Naive B cell (primary cell): ENCODE measurements around the gene ITGB7. TPM values are rescaled to one million over a fixed set of nuclear protein-coding genes. Genes with fewer than 3 reads are reported as not detected.
"Not testable (repeated sequence)": the region's sequence is repeated elsewhere in the genome, so short reads cannot be mapped to it uniquely, and the experiment has no call there.

Experiments
- ATAC-seq, 2 donors: fragments of 150-1000 bp; cut with Tn5 transposase; 2 replicates each; pipeline ENCODE4 v1.10.0; 2021; ENCODE audit warnings: low read depth in 2 of 2, mild to moderate bottlenecking in 2 of 2, moderate library complexity in 2 of 2
- DNase-seq: peaks from one replicate; pipeline ENCODE4 v3.0.0; 2022
- H3K27ac Mint-ChIP-seq, 6 donors: one replicate each; pipeline ENCODE4 v1.8.0; 2020 to 2022; ENCODE audit warnings: mild to moderate bottlenecking in 6 of 6, mixed read lengths in 6 of 6, moderate library complexity in 5 of 6, inconsistent platforms in 2 of 6
- H3K27me3 Mint-ChIP-seq, 3 donors: one replicate each; pipeline ENCODE4 v1.8.0; 2021 to 2022; ENCODE audit warnings: mixed read lengths in 3 of 3, mild to moderate bottlenecking in 1 of 3
- H3K36me3 Mint-ChIP-seq, 2 donors: one replicate each; pipeline ENCODE4 v1.8.0; 2020 to 2022; ENCODE audit warnings: mixed read lengths in 2 of 2, inconsistent platforms in 1 of 2, mild to moderate bottlenecking in 1 of 2
- H3K4me1 Mint-ChIP-seq, 3 donors: one replicate each; pipeline ENCODE4 v1.8.0; 2020 to 2022; ENCODE audit warnings: mixed read lengths in 3 of 3, inconsistent platforms in 1 of 3, mild to moderate bottlenecking in 1 of 3, moderate library complexity in 1 of 3
- H3K4me3 Mint-ChIP-seq, 8 donors: one replicate each; pipeline ENCODE4 v1.8.0; 2020 to 2022; ENCODE audit warnings: mild to moderate bottlenecking in 8 of 8, mixed read lengths in 8 of 8, moderate library complexity in 8 of 8, inconsistent platforms in 2 of 8
- H3K9me3 Mint-ChIP-seq, 7 donors: one replicate each; pipeline ENCODE4 v1.8.0; 2020 to 2022; ENCODE audit warnings: mixed read lengths in 7 of 7, mild to moderate bottlenecking in 5 of 7, inconsistent platforms in 2 of 7, moderate library complexity in 1 of 7
- polyA plus RNA-seq, 6 donors: library from polyadenylated mRNA; unstranded; fragments of 300-500 nt; fragmentation: Illumina TruSeq; gene quantifications; one replicate each; pipeline ENCODE4 v1.2.3, GENCODE V29; 2021; ENCODE audit warnings: low read depth in 6 of 6

ITGB7 gene
- polyA plus RNA-seq, 6 donors from 2014 or later: 63.2 to 174 (median 96.4) TPM

- Mint-ChIP-seq H3K4me3 (peak overlapping the region; percentile 82 to 98 (median 91)), H3K27me3 (no peaks in the 10 kb centered on the region), H3K36me3 (peaks cover 0 to 6% of the 10 kb centered on the region in 2 donors), H3K27ac (peak overlapping the region; percentile 31 to 95 (median 82)), H3K4me1 (peaks cover 47 to 85% (median 51%) of the 10 kb centered on the region in 3 donors), H3K9me3 (no peaks in the 10 kb centered on the region)
- ATAC-seq: no peak
- DNase-seq: no peak
Observed at GRCh38 chr12:53205747-53206419, 1.2 kb downstream of the ITGB7 start.

- Mint-ChIP-seq H3K4me3 (peak overlapping the region in 5 of 8 donors; percentile 24 to 98 (median 56)), H3K9me3 (no peaks in the 10 kb centered on the region), H3K27me3 (no peaks in the 10 kb centered on the region), H3K27ac (peak overlapping the region in 1 of 6 donors; percentile 41), H3K4me1 (peaks cover 57 to 84% (median 64%) of the 10 kb centered on the region in 3 donors), H3K36me3 (peaks cover 0 to 6% of the 10 kb centered on the region in 2 donors)
- ATAC-seq: no peak
- DNase-seq: no peak
Observed at GRCh38 chr12:53204351-53204750, 2.7 kb downstream of the ITGB7 start.

DNA sequence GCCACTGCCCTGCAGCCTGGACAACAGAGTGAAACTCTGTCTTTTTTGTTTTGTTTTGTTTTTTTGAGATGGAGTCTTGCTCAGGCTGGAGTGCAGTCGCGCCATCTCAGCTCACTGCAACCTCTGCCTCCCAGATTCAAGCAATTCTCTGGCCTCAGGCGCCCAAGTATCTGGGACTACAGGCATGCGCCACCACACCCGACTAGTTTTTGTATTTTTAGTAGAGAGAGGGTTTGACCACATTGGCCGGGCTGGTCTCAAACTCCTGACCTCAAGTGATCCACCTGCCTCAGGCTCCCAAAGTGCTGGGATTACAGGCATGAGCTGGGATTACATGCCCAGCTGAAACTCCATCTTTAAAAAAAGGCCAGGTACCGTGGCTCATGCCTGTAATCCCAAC, 4.7 kb downstream of the ITGB7 start:
- not testable (repeated sequence) for H3K36me3 Mint-ChIP-seq

GRCh38 chr12:53201639-53202038, 5.4 kb downstream of the ITGB7 start:
- H3K27me3 Mint-ChIP-seq: no peaks in the 10 kb centered on the region
- DNase-seq (no peak), ATAC-seq (no peak)
- H3K9me3 Mint-ChIP-seq: no peaks in the 10 kb centered on the region
- H3K36me3 Mint-ChIP-seq: peaks cover 0 to 5% of the 10 kb centered on the region in 2 donors
- H3K4me3 Mint-ChIP-seq: peak overlapping the region in 4 of 8 donors; percentile 32 to 89 (median 62)
- H3K4me1 Mint-ChIP-seq: peaks cover 53 to 82% (median 54%) of the 10 kb centered on the region in 3 donors
- H3K27ac Mint-ChIP-seq: peak overlapping the region in 1 of 6 donors; percentile 78

More for the DNA sequence above, 4.7 kb downstream of the ITGB7 start:
- DNase-seq, H3K27me3 Mint-ChIP-seq, ATAC-seq, H3K9me3 Mint-ChIP-seq, H3K27ac Mint-ChIP-seq, H3K4me3 Mint-ChIP-seq: not testable (repeated sequence)
- peaks cover 56 to 82% (median 61%) of the 10 kb centered on the region in 3 donors for H3K4me1 Mint-ChIP-seq

DNA sequence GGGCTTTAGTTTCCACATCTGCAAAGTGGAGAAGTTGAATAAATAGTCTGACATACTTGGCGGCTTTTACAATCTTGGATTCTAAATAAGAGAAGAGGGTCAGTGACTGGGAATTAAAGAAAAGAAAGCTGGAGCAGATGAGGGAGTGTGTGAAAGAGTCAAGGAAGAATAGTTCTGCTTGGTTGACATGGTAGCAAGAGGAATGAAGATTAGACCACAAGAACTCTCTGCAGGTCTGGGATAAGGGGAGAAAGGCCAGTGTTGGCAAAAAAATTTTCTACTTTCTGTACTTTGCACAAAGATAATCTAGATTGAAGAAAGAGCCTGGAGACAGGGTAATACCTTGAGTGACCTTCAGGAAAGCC, 5.9 kb downstream of the ITGB7 start:
- peaks cover 49 to 81% (median 50%) of the 10 kb centered on the region in 3 donors for H3K4me1 Mint-ChIP-seq
- H3K27me3 Mint-ChIP-seq: no peaks in the 10 kb centered on the region
- ATAC-seq (no peak), DNase-seq (no peak)
- H3K9me3 Mint-ChIP-seq: no peaks in the 10 kb centered on the region
- peak overlapping the region; percentile 44 to 89 (median 81) for H3K4me3 Mint-ChIP-seq
- peaks cover 0 to 9% of the 10 kb centered on the region in 2 donors for H3K36me3 Mint-ChIP-seq
- peak overlapping the region; percentile 44 to 91 (median 84) for H3K27ac Mint-ChIP-seq

DNA sequence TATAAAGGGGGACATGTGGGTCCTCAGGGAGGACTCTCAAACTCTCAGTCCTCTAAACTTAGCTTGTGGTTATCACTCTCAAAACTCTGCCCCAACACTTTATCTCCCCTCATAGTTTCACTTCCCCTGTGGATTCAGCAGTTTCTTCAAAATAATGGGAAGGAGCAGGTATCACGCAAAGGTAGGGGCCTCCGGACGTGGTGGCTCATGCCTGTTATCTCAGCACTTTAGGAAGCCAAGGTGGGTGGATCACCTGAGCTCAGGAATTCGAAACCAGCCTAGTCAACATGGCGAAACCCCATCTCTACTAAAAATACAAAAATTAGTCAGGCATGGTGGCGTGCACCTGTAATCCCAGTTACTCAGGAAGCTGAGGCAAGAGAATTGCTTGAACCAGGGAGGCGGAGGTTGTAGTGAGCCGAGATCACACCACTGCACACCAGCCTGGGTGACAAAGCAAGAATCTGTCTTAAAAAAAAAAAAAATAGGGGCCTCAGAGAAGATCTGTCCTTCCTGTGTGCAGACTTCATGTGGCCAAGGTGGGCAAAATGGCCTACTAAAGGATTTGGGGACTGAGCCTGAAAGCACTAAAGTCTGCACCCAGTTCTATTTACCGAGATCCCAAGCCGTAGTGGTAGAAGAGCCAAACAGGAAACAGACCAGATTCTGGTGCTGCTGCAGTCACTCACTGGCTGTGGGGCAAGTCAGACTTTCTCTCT, 6.4 kb downstream of the ITGB7 start:
- H3K27ac Mint-ChIP-seq: peak overlapping the region; percentile 44 to 92 (median 86)
- peaks cover 47 to 75% (median 48%) of the 10 kb centered on the region in 3 donors for H3K4me1 Mint-ChIP-seq
- H3K36me3 Mint-ChIP-seq: peaks cover 0 to 13% of the 10 kb centered on the region in 2 donors
- no peaks in the 10 kb centered on the region for H3K9me3 Mint-ChIP-seq
- H3K4me3 Mint-ChIP-seq: peak overlapping the region; percentile 44 to 89 (median 84)
- DNase-seq (peak; percentile 57), ATAC-seq (peak; percentile 70 to 73)
- H3K27me3 Mint-ChIP-seq: no peaks in the 10 kb centered on the region

DNA sequence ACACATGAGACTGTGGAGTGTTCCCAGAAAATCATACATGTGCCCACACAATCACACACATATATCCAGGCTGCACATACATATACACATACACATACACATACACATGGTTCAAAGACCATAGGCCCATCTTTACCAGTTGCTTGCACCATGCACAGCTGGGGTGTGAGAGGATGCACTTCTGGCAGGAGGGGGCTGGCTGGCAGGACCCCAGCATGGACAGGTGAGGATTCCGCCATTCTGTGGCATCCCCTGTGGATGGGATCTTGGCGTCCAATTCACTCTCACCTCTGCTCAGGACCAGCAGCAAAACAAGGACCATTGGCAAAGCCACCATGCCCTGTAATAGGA, 7.0 kb downstream of the ITGB7 start:
- H3K9me3 Mint-ChIP-seq: no peaks in the 10 kb centered on the region
- no peak for DNase-seq
- no peak for ATAC-seq
- H3K4me3 Mint-ChIP-seq: peak overlapping the region; percentile 44 to 89 (median 84)
- peak overlapping the region in 5 of 6 donors; percentile 52 to 92 (median 82) for H3K27ac Mint-ChIP-seq
- H3K27me3 Mint-ChIP-seq: no peaks in the 10 kb centered on the region
- H3K36me3 Mint-ChIP-seq: peaks cover 0 to 19% of the 10 kb centered on the region in 2 donors
- peaks cover 44 to 70% (median 47%) of the 10 kb centered on the region in 3 donors for H3K4me1 Mint-ChIP-seq

DNA sequence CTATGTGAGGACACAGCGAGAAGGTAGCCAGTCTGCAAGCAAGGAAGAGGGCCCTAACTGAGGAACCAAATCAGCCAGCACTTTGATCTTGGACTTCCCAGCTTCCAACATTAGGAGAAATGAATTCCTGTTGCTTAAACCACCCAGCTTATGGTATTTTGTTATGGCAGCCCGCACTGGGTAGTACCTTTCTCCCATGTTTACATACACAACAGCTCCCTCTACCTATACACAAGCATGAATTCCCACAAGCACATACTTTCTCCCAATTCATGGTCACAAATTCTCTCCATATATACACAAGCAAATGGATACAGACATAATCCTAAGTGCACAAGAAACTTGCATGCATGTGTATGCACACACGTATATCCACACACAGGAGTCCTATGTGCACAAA, 7.4 kb downstream of the ITGB7 start:
- Mint-ChIP-seq H3K27me3 (no peaks in the 10 kb centered on the region), H3K27ac (peak overlapping the region in 3 of 6 donors; percentile 16 to 78 (median 52)), H3K36me3 (peaks cover 0 to 20% of the 10 kb centered on the region in 2 donors), H3K4me1 (peaks cover 43 to 66% (median 47%) of the 10 kb centered on the region in 3 donors), H3K9me3 (no peaks in the 10 kb centered on the region), H3K4me3 (peak overlapping the region; percentile 2 to 89 (median 76))
- DNase-seq: no peak
- no peak for ATAC-seq

GRCh38 chr12:53198486-53199110, 8.5 kb downstream of the ITGB7 start:
- H3K4me3 Mint-ChIP-seq: peak overlapping the region; percentile 2 to 89 (median 74)
- H3K27ac Mint-ChIP-seq: peak overlapping the region; percentile 71 to 93 (median 86)
- peaks cover 43 to 62% (median 43%) of the 10 kb centered on the region in 3 donors for H3K4me1 Mint-ChIP-seq
- peaks cover 0 to 21% of the 10 kb centered on the region in 2 donors for H3K36me3 Mint-ChIP-seq
- ATAC-seq: no peak
- no peaks in the 10 kb centered on the region for H3K27me3 Mint-ChIP-seq
- DNase-seq: no peak
- H3K9me3 Mint-ChIP-seq: no peaks in the 10 kb centered on the region

DNA sequence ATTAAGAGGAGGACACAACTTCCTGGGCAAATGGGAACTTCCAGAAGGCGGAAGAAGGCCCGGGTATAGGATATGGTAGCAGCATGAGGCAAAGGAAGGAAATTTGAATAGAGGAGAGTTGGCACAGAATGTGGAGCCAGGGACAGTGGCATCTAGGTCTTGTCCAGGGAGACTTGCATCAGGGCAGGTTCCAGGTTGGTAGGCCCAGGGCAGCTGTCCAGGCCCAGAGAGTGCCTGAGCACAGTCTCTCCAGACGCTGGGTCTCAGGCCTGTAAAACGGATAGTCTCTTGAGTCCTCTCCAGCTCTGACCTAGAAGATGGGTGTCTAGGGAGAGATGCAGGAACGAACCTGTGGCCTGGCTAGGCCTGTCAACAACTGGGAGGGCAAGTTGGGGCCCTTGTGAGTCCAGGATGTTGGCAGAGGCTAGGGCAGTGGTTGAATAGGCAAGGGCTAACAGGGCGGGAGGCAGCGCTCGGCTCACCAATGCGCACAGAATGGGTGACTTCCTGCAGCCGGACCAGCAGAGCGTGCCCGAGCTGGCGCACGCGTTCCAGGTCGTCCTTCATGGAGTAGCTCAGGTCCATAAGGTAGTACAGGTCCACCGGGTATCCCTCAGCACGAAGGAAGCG, 9.9 kb downstream of the ITGB7 start:
- DNase-seq (no peak), ATAC-seq (peak in 1 of 2 donors; percentile 3)
- H3K36me3 Mint-ChIP-seq: peaks cover 0 to 28% of the 10 kb centered on the region in 2 donors
- no peaks in the 10 kb centered on the region for H3K9me3 Mint-ChIP-seq
- H3K4me1 Mint-ChIP-seq: peaks cover 43 to 57% (median 50%) of the 10 kb centered on the region in 3 donors
- peak overlapping the region in 5 of 8 donors; percentile 38 to 81 (median 49) for H3K4me3 Mint-ChIP-seq
- no peaks in the 10 kb centered on the region for H3K27me3 Mint-ChIP-seq
- peak overlapping the region in 4 of 6 donors; percentile 33 to 91 (median 62) for H3K27ac Mint-ChIP-seq

DNA sequence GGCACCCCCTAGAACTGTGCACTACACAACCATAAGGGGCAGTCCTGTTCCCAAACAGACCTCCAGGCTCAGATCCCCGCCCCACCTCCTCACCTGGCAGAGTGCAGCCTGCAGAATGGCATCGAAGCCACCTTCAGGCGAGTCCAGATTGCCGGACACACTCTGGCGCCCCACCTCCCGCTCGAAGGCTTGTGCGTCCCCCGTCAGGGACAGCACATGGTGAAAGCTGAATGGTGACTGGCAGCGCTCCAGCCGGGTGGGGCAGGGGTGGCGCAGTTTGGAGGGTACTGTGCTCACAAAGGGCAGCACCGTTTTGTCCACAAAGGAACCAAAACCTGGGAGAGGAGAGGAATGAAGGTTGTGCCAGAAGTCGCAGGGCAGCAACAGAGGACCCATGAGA, 10.6 kb downstream of the ITGB7 start:
- DNase-seq: no peak
- H3K4me3 Mint-ChIP-seq: peak overlapping the region in 1 of 8 donors; percentile 38
- H3K27me3 Mint-ChIP-seq: no peaks in the 10 kb centered on the region
- peaks cover 43 to 51% (median 50%) of the 10 kb centered on the region in 3 donors for H3K4me1 Mint-ChIP-seq
- H3K36me3 Mint-ChIP-seq: peaks cover 0 to 28% of the 10 kb centered on the region in 2 donors
- no peak for ATAC-seq
- H3K27ac Mint-ChIP-seq: peak overlapping the region in 2 of 6 donors; percentile 79 to 91
- no peaks in the 10 kb centered on the region for H3K9me3 Mint-ChIP-seq

- ATAC-seq: no peak
- Mint-ChIP-seq H3K27me3 (no peaks in the 10 kb centered on the region), H3K4me1 (peaks cover 37 to 48% (median 43%) of the 10 kb centered on the region in 3 donors), H3K27ac (peak overlapping the region in 5 of 6 donors; percentile 39 to 97 (median 79)), H3K4me3 (no peak overlapping the region), H3K9me3 (no peaks in the 10 kb centered on the region), H3K36me3 (peaks cover 0 to 28% of the 10 kb centered on the region in 2 donors)
- no peak for DNase-seq
Observed at GRCh38 chr12:53195516-53196420, 11.3 kb downstream of the ITGB7 start.
